HepG2 (cell line): Measurements from ENCODE around the gene GLTPD2. TPM values are rescaled to one million over a fixed set of nuclear protein-coding genes. Genes with fewer than 3 reads are reported as not detected.

Source experiments
- NFYB ChIP-seq: sonication (generic); formaldehyde crosslinking; IDR thresholded peaks from 2 replicates; pipeline ENCODE4 v1.4.0; 2020; ENCODE audit warnings: missing genetic modification reagents
- NR2F1 ChIP-seq, 2 experiments: fragments of 450-650 bp in 1 of 2; formaldehyde crosslinking in 1 of 2; IDR thresholded peaks; 2 replicates each; pipeline versions ENCODE4 v1.5.0 to v1.6.1; 2016 to 2020; ENCODE audit warnings: mild to moderate bottlenecking in 1 of 2, missing compliant biosample characterization in 1 of 2, missing genetic modification reagents in 1 of 2, moderate library complexity in 1 of 2
- RFX3 ChIP-seq: IDR thresholded peaks from 2 replicates; pipeline ENCODE4 v1.6.1; 2016; ENCODE audit warnings: missing biosample characterization, missing genetic modification reagents
- ZNF251 ChIP-seq: sonication (generic); formaldehyde crosslinking; IDR thresholded peaks from 2 replicates; pipeline ENCODE4 v1.9.0; 2021; ENCODE audit warnings: mild to moderate bottlenecking, missing genetic modification reagents
- ZNF431 ChIP-seq: sonication (generic); formaldehyde crosslinking; IDR thresholded peaks from 2 replicates; pipeline ENCODE4 v1.9.0; 2022; ENCODE audit warnings: missing genetic modification reagents, low read depth, mild to moderate bottlenecking, borderline replicate concordance
- ZNF44 ChIP-seq: sonication (generic); formaldehyde crosslinking; IDR thresholded peaks from 2 replicates; pipeline ENCODE4 v1.5.1; 2020; ENCODE audit warnings: mild to moderate bottlenecking, missing genetic modification reagents
- ZNF615 ChIP-seq: sonication (generic); formaldehyde crosslinking; IDR thresholded peaks from 2 replicates; pipeline ENCODE4 v1.5.0; 2020; ENCODE audit warnings: mild to moderate bottlenecking, missing genetic modification reagents, borderline replicate concordance
- ZNF766 ChIP-seq: sonication (generic); formaldehyde crosslinking; IDR thresholded peaks from 2 replicates; pipeline ENCODE4 v1.5.0; 2020; ENCODE audit warnings: missing genetic modification reagents, borderline replicate concordance
- ZNF839 ChIP-seq: sonication (generic); formaldehyde crosslinking; IDR thresholded peaks from 2 replicates; pipeline ENCODE4 v1.4.0; 2020; ENCODE audit warnings: missing genetic modification reagents, mild to moderate bottlenecking, borderline replicate concordance
- ZSCAN29 ChIP-seq: sonication (generic); formaldehyde crosslinking; conservative IDR thresholded peaks from 2 replicates; pipeline ENCODE4 v1.4.0; 2020; ENCODE audit warnings: mild to moderate bottlenecking, missing genetic modification reagents
- polyA plus RNA-seq, 8 experiments: library from polyadenylated mRNA; depleted of rRNA in 3 of 8; stranded (reverse) in 7 of 8; unstranded in 1 of 8; fragments of >200 nt; fragmentation: Illumina TruSeq in 4 of 8; extraction: Trizol in 4 of 8; gene quantifications; 2 replicates each; pipeline versions ENCODE4 v1.2.1 to v1.2.3, GENCODE V29; 2011 to 2016; ENCODE audit warnings: low read depth in 4 of 8, missing spikeins in 1 of 8, mixed read lengths in 1 of 8; ENCODE audit not compliant: insufficient read depth in 1 of 8
- total RNA-seq, 5 experiments: library from RNA; depleted of rRNA; stranded (reverse); fragments of >200 nt; fragmentation: Illumina TruSeq; extraction: Trizol; gene quantifications; 2 replicates each; pipeline ENCODE4 v1.2.3, GENCODE V29; 2016; ENCODE audit warnings: low read depth in 1 of 5
- TF ChIP-seq, protein P1 (sequence below): sonication (generic); formaldehyde crosslinking; IDR thresholded peaks from 2 replicates; pipeline ENCODE4 v1.4.0; 2020; ENCODE audit warnings: missing genetic modification reagents, borderline replicate concordance
- TF ChIP-seq, protein P2 (sequence below): sonication (generic); formaldehyde crosslinking; IDR thresholded peaks from 2 replicates; pipeline ENCODE4 v1.4.0; 2020; ENCODE audit warnings: missing genetic modification reagents
- TF ChIP-seq, protein P3 (sequence below): IDR thresholded peaks from 2 replicates; pipeline ENCODE4 v1.4.0; 2020; ENCODE audit warnings: mild to moderate bottlenecking, missing genetic modification reagents
- TF ChIP-seq, protein P4 (sequence below): sonication (generic); formaldehyde crosslinking; IDR thresholded peaks from 2 replicates; pipeline ENCODE4 v1.4.0; 2020; ENCODE audit warnings: low read depth, mild to moderate bottlenecking, missing genetic modification reagents
- TF ChIP-seq, protein P5 (sequence below): sonication (generic); formaldehyde crosslinking; IDR thresholded peaks from 2 replicates; pipeline ENCODE4 v1.9.0; 2022; ENCODE audit warnings: missing genetic modification reagents, mild to moderate bottlenecking, borderline replicate concordance

The GLTPD2 gene
- total and polyA plus RNA-seq, 2 of the 13 experiments (the other 11 are each of a cell fraction or from before 2014, with no cell fraction given) = 7.5 to 12.9 TPM

DNA sequence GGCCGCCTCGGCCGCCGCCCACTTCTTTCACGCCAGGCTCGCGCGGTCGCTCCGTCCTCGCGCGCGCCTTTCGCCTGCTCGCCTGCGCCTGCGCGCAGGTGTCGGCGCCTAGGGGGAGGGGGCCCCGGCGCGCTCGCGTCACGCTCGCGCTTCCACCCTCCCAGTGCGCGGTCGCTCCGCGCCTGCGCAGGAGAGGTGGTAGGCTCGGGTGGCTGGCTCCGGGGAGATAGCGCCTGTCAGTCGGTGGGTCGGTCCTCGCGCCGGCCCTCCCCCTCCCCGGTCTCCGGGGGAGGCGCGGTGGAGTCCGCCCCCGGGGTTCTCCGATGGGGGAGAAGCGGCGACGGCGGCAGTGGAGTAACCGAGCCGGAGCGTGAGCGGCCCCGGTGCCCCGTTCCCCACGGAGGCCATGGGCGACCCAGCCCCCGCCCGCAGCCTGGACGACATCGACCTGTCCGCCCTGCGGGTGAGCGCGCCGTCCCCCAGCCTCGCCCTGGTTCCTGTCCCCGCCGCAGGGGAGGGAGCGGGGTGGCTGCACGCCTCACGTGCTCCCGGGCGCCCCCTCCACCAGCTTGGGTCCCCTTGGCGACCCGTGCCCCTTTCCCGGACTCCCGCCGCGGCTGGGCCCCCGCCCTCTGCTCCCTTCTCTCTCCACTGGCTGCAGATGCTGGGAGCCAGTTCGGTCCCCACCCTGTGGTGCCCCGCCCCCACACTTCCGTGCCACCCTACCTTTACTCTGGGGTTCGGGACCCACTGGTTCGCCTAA, 44.6 kb downstream of the GLTPD2 start, which contains the start of gene MINK1 (continued):
- TF ChIP-seq, protein P1, sequence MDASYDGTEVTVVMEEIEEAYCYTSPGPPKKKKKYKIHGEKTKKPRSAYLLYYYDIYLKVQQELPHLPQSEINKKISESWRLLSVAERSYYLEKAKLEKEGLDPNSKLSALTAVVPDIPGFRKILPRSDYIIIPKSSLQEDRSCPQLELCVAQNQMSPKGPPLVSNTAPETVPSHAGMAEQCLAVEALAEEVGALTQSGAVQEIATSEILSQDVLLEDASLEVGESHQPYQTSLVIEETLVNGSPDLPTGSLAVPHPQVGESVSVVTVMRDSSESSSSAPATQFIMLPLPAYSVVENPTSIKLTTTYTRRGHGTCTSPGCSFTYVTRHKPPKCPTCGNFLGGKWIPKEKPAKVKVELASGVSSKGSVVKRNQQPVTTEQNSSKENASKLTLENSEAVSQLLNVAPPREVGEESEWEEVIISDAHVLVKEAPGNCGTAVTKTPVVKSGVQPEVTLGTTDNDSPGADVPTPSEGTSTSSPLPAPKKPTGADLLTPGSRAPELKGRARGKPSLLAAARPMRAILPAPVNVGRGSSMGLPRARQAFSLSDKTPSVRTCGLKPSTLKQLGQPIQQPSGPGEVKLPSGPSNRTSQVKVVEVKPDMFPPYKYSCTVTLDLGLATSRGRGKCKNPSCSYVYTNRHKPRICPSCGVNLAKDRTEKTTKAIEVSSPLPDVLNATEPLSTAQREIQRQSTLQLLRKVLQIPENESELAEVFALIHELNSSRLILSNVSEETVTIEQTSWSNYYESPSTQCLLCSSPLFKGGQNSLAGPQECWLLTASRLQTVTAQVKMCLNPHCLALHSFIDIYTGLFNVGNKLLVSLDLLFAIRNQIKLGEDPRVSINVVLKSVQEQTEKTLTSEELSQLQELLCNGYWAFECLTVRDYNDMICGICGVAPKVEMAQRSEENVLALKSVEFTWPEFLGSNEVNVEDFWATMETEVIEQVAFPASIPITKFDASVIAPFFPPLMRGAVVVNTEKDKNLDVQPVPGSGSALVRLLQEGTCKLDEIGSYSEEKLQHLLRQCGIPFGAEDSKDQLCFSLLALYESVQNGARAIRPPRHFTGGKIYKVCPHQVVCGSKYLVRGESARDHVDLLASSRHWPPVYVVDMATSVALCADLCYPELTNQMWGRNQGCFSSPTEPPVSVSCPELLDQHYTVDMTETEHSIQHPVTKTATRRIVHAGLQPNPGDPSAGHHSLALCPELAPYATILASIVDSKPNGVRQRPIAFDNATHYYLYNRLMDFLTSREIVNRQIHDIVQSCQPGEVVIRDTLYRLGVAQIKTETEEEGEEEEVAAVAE (CRISPR knock-in tag) = no peak
- TF ChIP-seq ZNF839 (CRISPR knock-in tag) (no peak), ZNF615 (CRISPR knock-in tag) (no peak), RFX3 (no peak), ZNF431 (no peak), ZNF251 (CRISPR knock-in tag) (no peak; the same call in 1 of the 2 replicates), ZNF44 (0 out of 2 replicates have a peak, but pooled peaks have one; percentile 25), ZNF766 (CRISPR knock-in tag) (no peak), NR2F1 (CRISPR knock-in tag; IDR thresholded peaks at IDR 0.05) (0 out of 4 replicates have a peak, but pooled peaks of 1 of the 2 experiments have one; percentile 9), NFYB (CRISPR knock-in tag) (no peak), ZSCAN29 (CRISPR knock-in tag) (peak; percentile 70)
- TF ChIP-seq, protein P2, sequence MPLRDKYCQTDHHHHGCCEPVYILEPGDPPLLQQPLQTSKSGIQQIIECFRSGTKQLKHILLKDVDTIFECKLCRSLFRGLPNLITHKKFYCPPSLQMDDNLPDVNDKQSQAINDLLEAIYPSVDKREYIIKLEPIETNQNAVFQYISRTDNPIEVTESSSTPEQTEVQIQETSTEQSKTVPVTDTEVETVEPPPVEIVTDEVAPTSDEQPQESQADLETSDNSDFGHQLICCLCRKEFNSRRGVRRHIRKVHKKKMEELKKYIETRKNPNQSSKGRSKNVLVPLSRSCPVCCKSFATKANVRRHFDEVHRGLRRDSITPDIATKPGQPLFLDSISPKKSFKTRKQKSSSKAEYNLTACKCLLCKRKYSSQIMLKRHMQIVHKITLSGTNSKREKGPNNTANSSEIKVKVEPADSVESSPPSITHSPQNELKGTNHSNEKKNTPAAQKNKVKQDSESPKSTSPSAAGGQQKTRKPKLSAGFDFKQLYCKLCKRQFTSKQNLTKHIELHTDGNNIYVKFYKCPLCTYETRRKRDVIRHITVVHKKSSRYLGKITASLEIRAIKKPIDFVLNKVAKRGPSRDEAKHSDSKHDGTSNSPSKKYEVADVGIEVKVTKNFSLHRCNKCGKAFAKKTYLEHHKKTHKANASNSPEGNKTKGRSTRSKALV (CRISPR knock-in tag) = no peak
- TF ChIP-seq, protein P3, sequence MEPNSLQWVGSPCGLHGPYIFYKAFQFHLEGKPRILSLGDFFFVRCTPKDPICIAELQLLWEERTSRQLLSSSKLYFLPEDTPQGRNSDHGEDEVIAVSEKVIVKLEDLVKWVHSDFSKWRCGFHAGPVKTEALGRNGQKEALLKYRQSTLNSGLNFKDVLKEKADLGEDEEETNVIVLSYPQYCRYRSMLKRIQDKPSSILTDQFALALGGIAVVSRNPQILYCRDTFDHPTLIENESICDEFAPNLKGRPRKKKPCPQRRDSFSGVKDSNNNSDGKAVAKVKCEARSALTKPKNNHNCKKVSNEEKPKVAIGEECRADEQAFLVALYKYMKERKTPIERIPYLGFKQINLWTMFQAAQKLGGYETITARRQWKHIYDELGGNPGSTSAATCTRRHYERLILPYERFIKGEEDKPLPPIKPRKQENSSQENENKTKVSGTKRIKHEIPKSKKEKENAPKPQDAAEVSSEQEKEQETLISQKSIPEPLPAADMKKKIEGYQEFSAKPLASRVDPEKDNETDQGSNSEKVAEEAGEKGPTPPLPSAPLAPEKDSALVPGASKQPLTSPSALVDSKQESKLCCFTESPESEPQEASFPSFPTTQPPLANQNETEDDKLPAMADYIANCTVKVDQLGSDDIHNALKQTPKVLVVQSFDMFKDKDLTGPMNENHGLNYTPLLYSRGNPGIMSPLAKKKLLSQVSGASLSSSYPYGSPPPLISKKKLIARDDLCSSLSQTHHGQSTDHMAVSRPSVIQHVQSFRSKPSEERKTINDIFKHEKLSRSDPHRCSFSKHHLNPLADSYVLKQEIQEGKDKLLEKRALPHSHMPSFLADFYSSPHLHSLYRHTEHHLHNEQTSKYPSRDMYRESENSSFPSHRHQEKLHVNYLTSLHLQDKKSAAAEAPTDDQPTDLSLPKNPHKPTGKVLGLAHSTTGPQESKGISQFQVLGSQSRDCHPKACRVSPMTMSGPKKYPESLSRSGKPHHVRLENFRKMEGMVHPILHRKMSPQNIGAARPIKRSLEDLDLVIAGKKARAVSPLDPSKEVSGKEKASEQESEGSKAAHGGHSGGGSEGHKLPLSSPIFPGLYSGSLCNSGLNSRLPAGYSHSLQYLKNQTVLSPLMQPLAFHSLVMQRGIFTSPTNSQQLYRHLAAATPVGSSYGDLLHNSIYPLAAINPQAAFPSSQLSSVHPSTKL (CRISPR knock-in tag) = no peak
- TF ChIP-seq, protein P4, sequence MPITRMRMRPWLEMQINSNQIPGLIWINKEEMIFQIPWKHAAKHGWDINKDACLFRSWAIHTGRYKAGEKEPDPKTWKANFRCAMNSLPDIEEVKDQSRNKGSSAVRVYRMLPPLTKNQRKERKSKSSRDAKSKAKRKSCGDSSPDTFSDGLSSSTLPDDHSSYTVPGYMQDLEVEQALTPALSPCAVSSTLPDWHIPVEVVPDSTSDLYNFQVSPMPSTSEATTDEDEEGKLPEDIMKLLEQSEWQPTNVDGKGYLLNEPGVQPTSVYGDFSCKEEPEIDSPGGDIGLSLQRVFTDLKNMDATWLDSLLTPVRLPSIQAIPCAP (CRISPR knock-in tag) = no peak
- TF ChIP-seq, protein P5, sequence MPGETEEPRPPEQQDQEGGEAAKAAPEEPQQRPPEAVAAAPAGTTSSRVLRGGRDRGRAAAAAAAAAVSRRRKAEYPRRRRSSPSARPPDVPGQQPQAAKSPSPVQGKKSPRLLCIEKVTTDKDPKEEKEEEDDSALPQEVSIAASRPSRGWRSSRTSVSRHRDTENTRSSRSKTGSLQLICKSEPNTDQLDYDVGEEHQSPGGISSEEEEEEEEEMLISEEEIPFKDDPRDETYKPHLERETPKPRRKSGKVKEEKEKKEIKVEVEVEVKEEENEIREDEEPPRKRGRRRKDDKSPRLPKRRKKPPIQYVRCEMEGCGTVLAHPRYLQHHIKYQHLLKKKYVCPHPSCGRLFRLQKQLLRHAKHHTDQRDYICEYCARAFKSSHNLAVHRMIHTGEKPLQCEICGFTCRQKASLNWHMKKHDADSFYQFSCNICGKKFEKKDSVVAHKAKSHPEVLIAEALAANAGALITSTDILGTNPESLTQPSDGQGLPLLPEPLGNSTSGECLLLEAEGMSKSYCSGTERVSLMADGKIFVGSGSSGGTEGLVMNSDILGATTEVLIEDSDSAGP (CRISPR knock-in tag) = peak; percentile 78
